ENCODE measurements around the gene SPTSSB. TPM values are rescaled to one million over a fixed set of nuclear protein-coding genes. Genes with fewer than 3 reads are reported as not detected.

SPTSSB gene
- total and polyA plus RNA-seq, 12 donors = 0.06 to 0.97 (median 0.14) TPM; not detected in 5

DNA sequence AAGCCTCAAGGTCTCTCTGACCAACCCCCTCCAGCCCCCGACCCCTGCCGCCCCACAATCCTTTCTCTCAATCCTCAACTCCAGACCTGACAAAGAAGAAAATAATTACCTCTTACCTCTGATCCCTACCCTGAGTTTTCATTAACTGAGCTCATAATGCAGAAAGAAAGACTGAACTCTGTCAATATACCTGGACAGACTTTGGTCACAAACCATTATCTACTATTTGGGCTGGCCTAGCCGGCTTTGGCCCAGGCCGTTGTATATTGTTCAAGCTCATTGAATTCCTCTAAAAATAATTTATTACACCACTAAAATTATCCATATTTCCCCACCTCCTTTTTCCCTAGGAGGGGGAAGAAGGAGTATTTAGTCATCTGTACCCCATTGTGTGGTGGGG, 29.3 kb upstream of the SPTSSB start:
- no peaks in the 10 kb centered on the region for H3K27me3 ChIP-seq
- no peaks in the 10 kb centered on the region for H3K36me3 ChIP-seq (replicated peaks in 1 of 2)
- no peak for DNase-seq
- no peak overlapping the region for H3K27ac ChIP-seq
- WGBS, 4 donors = 70 to 91% (median 80%) methylated on average over 4 of the region's 4 CpGs
- no peaks in the 10 kb centered on the region for H3K9me3 ChIP-seq (replicated peaks in 1 of 3)
- TF ChIP-seq, protein P1, sequence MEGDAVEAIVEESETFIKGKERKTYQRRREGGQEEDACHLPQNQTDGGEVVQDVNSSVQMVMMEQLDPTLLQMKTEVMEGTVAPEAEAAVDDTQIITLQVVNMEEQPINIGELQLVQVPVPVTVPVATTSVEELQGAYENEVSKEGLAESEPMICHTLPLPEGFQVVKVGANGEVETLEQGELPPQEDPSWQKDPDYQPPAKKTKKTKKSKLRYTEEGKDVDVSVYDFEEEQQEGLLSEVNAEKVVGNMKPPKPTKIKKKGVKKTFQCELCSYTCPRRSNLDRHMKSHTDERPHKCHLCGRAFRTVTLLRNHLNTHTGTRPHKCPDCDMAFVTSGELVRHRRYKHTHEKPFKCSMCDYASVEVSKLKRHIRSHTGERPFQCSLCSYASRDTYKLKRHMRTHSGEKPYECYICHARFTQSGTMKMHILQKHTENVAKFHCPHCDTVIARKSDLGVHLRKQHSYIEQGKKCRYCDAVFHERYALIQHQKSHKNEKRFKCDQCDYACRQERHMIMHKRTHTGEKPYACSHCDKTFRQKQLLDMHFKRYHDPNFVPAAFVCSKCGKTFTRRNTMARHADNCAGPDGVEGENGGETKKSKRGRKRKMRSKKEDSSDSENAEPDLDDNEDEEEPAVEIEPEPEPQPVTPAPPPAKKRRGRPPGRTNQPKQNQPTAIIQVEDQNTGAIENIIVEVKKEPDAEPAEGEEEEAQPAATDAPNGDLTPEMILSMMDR (IDR thresholded peaks at IDR 0.05) = no peak
- TF ChIP-seq POLR2A (IDR thresholded peaks at IDR 0.05) = no peak
- no peaks in the 10 kb centered on the region for H3K4me1 ChIP-seq (replicated peaks in 1 of 2)
- H3K4me3 ChIP-seq = no peak overlapping the region
- intact Hi-C loops (cut with DNase I) = no loop called here

DNA sequence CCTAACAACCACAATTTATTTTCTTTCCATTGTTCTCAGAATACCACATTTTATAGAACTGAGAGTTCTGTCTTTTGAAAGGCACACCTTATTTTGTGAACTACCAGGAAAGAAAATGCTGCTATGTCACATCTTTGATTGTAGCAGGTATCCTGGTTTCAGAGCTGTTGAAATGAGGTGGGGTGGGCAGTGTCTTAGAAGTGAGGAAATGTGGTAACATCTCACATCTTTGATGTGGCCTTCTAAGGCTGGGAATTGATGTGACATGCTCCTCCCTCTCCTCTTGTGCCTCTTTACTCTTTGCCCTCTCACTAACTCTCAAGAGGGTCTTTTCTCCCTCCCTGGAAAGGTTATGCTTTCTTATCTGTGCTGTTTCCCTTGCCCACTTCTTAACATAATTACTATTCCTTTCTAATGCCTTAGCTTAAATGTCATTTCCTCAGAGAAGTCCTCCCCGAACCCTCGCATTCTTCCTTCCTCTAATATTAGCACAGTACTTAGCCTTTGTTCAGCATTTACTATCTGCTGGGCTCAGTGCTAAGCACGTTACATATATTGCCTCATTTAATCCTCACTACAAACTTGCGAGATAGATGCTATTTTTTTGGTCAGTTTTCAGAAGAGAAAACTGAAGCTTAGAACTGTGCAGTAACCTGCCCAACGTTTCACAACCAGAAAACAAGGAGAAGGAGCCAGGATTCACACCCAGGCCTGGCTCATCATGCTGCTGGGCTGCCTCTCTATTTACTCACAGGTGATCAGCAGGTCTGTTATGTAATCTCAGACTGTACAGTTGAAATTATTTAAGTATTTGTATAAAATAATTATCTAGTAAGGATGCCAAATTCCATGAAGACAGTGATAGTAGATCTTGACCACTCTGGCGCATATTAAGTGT, 24.0 kb upstream of the SPTSSB start:
- Histone ChIP-seq H3K4me3 (no peak overlapping the region), H3K27ac (no peak overlapping the region), H3K9me3 (replicated peaks in 1 of 3) (no peaks in the 10 kb centered on the region), H3K27me3 (no peaks in the 10 kb centered on the region), H3K4me1 (replicated peaks in 1 of 2) (no peaks in the 10 kb centered on the region), H3K36me3 (replicated peaks in 1 of 2) (no peaks in the 10 kb centered on the region)
- no peak for TF ChIP-seq POLR2A (IDR thresholded peaks at IDR 0.05)
- TF ChIP-seq, protein P1 (IDR thresholded peaks at IDR 0.05) = no peak
- WGBS, 4 donors = 68 to 74% (median 71%) methylated on average over 6 of the region's 6 CpGs
- intact Hi-C loops (cut with DNase I) = no loop called here
- DNase-seq = no peak

DNA sequence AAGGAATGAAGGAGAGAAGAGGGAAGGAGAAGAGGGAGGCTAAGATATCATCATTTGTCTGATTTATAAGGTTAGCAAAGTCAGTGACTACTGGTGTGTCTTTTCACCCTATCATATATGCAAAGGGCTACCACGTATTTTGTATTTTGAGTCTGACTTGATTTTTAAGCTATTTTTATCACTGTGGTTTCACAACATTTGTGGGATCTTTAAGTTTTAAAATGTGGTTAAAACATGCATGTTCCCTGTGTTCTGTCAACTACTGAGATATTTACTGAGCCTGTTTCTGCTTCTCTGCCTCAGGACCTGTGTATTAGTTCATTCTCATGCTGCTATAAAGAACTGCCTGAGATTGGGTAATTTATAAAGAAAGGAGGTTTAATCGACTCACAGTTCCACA, 22.5 kb upstream of the SPTSSB start:
- no peak overlapping the region for H3K27ac ChIP-seq
- no peaks in the 10 kb centered on the region for H3K9me3 ChIP-seq (replicated peaks in 1 of 3)
- no peak overlapping the region for H3K4me3 ChIP-seq
- WGBS, 4 donors = 59 to 78% (median 66%) methylated on average over 2 of the region's 2 CpGs
- DNase-seq = no peak
- intact Hi-C loops (cut with DNase I) = no loop called here
- no peaks in the 10 kb centered on the region for H3K4me1 ChIP-seq (replicated peaks in 1 of 2)
- TF ChIP-seq, protein P1 (IDR thresholded peaks at IDR 0.05) = no peak
- H3K36me3 ChIP-seq (replicated peaks in 1 of 2) = no peaks in the 10 kb centered on the region
- no peaks in the 10 kb centered on the region for H3K27me3 ChIP-seq

DNA sequence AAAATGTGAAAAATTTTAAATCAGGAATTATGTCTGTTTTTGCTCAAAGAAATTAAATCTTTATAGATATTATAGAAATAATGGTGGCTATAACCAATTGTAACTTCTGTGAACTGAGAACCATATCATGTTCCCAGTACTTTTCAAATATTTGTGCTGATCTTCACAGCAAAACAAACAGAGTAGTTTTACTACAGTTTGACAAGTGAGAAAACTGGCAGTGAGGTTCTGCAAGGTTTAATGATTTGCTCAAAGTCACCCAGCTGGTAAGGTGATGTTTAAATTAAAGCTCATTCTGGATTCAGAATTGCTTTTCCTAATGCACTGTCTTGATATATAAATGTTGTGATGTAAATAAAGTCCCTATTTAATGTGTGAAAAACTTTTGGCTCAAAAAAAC, 22.0 kb upstream of the SPTSSB start:
- Histone ChIP-seq H3K27me3 (no peaks in the 10 kb centered on the region), H3K9me3 (replicated peaks in 1 of 3) (no peaks in the 10 kb centered on the region), H3K36me3 (replicated peaks in 1 of 2) (no peaks in the 10 kb centered on the region), H3K27ac (no peak overlapping the region), H3K4me1 (replicated peaks in 1 of 2) (no peaks in the 10 kb centered on the region), H3K4me3 (no peak overlapping the region)
- intact Hi-C loops (cut with DNase I) = no loop called here
- DNase-seq = no peak
- no peak for TF ChIP-seq POLR2A (IDR thresholded peaks at IDR 0.05)
- TF ChIP-seq, protein P1 (IDR thresholded peaks at IDR 0.05) = no peak

All from adrenal gland (tissue), 12 donors.